SK-N-MC (cell line): ENCODE results near the gene PRG2.

Source experiments
- EZH2 ChIP-seq: fragments of 200-600 bp; sonication (generic); IDR thresholded peaks from one replicate; pipeline ENCODE4 v1.6.1; 2017; ENCODE audit warnings: antibody characterized with exemption
- POLR2AphosphoS5 ChIP-seq: IDR thresholded peaks from 2 replicates; pipeline ENCODE4 v1.6.1; 2012; ENCODE audit warnings: mild to moderate bottlenecking, low read depth, low read length, borderline replicate concordance

DNA sequence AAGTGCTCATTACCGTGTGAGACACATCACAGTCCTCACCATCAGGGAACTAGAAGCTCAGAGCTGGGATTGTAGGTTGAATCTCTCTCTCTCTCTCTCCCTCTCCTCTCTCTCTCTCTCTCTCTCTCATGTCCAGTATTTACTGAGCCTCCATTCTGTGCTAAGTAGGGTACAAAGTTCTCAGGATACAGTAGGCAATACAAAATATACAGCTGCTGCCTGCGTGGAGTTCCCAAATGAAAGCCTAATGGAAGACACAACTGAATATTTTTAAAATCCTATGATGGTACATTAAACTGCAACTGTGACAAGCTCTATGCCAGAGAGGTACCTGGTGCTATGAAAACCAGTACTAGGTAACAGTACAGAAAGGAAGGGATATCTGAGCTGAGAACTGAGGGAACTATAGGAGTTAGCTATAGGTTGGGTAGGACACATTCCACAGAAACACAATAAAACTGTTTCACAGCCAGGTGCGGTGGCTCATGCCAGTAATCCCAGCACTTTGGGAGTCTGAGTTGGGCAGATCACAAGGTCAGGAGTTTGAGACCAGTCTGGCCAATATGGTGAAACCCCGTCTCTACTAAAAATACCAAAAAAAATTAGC, 9.6 kb upstream of the PRG2 start:
- TF ChIP-seq POLR2AphosphoS5 (no peak), EZH2 (no peak)
